HG02973 (cell line): ENCODE data around the gene TIMM9.
"Not testable (repeated sequence)": the region's sequence is repeated elsewhere in the genome, so short reads cannot be mapped to it uniquely, and the experiment has no call there.

Source experiments
- ATAC-seq: cut with Tn5 transposase; IDR thresholded peaks from one replicate; pipeline ENCODE4 v1.9.1; 2021; ENCODE audit warnings: moderate library complexity; ENCODE audit not compliant: unreplicated experiment

TIMM9 gene

DNA sequence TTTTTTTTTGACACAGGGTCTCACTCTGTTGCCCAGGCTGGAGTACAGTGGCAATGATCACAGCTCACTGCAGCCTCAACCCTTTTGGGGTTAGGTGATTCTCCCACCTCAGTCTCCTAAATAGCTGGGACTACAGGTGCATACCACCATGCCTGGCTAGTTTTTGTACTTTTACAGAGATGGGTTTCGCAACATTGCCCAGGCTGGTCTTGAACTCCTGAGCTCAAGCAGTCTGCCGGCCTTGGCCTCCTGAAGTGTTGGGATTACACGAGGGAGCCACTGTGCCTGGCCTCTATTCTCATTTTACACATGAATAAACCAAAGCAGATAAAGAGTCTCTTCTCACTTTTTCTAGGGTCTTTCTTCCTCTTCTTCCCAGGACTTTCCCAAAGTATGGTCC lies 28.4 kb downstream of the TIMM9 start:
- no peak for ATAC-seq

DNA sequence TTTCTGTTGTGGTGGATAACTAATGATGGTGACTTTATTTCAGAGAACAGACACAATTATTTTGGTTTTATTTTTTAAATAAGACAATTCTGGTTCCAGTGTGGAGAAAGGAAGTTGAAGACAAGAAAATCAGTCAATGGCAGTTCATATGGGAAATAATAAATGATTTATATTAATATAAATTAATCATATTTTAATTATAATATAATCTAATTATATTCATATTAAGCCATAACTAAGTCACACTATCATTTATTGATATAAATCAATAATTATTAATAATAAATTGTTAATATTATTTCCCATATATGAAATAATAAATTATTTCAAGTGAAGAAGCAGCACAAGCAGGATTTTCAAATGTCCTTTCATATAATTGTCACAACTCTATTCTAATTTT lies 28.8 kb downstream of the TIMM9 start:
- no peak for ATAC-seq

DNA sequence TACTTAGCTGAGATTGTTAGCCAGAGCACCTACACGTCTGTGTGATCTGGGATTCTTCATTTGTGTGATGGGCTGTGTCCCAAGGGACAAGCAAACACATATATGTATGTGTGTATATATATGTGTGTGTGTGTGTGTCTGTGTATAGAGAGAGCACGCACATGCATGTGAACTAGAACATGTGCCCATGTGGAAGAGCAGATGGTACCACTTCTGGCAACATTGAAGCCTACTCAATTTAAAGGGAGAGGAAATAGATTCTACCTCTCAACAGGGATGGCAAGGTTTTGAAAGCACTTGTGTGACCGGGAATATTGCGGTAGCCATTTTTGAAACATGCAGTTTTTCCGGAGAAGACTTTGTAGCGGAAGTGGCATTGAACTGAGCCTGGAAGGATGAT lies 30.2 kb downstream of the TIMM9 start:
- no peak for ATAC-seq

DNA sequence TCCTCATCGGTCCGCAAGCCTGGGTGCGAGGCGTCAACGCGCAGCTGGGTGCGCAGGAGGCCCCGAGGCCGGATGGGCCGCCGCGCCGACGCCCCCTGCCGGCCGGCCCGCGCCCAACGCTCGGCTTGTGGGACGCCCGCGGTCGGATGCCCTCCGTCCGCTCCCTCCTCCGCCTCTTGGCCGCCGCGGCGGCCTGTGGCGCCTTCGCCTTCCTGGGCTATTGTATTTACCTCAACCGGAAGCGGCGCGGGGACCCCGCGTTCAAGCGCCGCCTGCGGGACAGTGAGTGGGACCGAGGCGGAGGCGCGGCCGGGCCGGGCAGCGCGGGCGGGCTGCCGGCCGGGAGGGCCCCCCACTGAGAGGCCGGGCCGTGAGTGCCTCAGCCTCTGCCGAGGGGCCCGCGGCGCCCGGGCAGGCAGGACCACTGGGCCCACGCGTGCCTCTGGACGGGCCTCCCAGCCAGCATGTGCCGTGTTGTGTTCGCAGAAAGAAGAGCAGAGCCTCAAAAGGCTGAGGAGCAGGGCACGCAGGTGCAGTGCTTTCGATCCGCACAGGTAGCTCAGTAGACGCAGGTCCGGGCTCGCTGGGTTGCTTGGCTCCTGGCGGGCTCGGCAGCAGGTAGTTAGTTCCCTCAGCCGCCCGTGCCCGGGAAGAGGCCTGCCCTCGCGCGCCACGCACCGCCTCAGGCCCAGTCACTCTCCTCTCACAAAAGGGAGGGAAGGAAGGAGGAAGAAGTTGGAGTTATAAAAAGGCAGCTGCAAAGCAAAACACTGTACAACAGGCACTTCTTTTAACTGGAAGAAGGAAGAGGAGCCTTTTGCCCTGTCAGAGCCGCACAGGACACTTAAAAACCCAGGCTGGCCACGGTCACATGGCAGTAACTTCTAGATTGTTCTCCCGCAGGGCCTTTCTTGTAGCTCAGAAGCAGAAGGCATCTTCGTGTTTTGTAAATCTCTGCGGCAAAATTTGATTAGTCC lies 31.2 kb downstream of the TIMM9 start, which contains the start of gene TOMM20L:
Gene TOMM20L (plus strand): TSS at position 119 of the 977 bp plus-strand sequence. CDS start 28 bp downstream, at position 147.
- peak; percentile 91 for ATAC-seq

DNA sequence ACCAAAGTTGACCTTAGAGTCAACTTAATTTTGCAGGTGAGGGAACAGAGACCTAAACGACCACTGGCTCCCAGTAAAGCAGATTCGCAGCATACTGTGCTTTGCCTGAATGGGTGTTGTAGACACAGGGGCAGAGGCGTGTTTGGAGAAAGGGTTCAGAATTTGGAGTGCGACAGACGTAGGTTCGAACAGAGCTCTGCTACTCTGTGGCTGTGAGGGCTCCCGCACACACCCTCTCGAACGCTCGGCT lies 31.8 kb downstream of the TIMM9 start:
- no peak for ATAC-seq

DNA sequence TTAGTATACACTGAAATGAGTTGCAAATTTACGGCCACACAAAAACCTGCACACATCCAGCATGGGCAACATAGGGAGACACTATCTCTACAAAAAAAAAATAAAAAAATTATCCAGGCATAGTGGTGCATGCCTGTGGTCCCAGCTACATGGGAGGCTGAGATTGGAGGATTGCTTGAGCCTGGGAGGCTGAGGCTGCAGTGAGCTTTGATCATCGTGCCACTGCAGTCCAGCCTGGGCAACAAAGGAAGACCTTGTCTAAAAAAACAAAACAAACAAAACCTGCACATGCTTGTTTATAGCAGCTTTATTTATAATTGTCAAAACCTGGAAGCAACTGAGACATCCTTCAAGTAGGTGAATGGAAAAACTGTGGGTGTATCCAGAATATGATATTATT lies 36.5 kb downstream of the TIMM9 start:
- no peak for ATAC-seq

DNA sequence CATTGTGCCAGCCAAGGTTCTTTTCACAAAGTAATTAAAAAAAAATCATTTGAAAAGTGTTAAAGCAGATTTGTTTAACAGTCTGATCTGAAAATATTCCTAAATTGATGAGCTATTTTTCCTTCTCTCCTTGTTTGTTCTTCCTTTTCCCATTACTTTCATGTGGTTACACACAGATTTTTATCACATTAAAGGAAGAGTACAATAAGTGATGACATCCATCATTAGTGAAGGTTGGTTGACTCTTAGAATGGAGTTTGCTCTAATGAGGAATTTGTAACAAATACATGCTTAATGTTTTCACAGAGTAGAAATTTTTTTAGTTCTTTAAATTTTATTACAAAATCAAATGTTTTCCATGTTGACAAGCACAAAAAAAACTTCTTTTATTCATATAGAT lies 50.5 kb downstream of the TIMM9 start:
- ATAC-seq = no peak

DNA sequence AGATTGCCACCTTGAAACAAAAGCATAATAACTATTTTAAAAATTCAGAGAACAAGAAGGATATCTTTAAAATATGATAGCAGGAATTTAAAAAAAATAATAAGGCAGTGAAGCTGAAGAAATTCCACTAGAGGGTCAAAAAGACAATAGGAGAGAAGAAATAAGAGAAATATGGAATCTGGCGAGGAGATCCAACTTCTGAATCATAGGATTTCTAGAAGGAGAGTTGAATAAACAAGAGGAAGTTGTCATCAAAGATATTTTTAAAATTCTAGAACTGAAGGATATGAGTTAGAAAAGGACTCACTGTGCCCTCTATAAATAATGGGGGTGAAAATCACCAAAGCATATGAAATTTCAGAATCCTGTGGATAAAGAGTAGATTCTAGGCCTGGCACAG lies 58.4 kb downstream of the TIMM9 start:
- no peak for ATAC-seq

DNA sequence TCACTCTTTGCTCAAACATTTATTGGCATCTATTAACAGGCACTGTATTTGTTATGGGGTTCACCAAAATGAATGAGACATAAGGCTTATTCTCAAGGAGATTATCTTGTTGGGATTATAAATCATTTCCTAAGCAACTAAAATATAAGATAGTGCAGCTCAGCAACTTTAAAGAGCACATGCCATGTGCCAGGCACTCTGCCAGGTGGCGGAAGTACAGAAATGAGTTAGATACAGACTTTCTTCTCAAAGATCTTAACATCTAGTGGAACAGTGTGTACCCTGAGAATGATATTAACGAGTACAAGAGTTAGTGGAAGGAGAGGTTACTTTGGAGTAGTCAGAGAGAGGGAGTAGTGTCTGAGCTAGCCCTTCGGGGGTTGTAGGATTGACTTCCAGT lies 60.0 kb downstream of the TIMM9 start:
- no peak for ATAC-seq

DNA sequence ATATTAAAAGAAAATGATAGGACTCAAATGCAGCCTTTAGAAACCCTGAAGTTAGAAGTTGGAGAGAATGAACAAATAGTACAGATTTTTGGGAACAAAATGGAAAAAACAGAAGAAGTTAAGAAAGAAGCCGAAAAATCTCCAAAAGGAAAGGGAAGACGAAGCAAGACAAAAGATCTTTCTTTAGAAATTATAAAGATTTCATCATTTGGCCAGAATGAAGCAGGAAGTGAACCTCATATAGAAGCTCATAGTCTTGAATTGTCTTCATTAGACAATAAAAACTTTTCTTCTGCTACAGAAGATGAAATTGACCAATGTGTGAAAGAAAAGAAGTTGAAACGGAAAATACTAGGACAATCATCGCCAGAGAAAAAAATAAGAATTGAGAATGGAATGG lies 63.0 kb downstream of the TIMM9 start:
- ATAC-seq = no peak

DNA sequence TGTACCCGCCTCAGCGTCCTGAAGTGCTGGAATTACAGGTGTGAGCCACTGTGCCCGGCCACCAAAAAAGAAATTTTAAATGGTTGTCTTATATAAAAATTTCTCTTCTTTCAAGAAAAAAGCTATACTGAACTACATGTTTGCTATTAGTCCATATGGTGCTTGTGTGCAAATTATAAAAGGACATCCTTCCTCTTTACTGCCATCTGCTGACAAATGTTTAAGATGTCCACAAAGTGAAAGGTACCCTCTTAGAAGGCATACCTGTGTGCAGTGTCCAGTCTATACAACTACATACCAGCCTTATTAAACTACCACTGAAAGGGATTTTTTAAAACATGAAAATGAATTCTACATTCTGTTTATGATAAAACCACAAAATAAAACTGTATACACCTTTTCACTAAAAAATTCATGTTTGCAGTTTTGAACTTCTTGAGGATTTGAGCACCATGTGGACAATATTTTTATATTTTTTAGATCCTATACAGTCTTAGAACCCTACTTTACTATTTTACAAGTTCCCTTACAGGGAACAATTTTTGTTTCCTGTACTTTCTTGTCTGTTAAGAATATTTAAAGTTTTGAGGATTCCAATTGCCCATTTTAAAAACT lies 64.4 kb downstream of the TIMM9 start:
- no peak for ATAC-seq

DNA sequence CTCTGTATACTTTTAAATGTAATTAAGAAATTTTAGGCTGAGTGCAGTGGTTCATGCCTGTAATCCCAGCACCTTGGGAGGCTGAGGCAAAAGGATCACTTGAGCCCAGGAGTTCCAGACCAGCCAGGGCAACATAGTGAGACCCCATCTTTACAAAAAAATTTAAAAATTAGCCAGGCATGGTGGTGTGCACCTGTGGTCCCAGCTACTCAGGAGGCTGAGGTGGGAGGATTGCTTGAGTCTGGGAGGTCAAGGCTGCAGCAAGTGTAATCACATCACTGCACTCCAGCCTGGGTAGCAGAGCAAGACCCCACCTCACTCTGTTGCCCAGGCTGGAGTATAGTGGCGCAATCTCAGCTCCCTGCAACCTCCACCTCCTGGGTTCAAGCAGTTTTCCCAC lies 65.1 kb downstream of the TIMM9 start:
- not testable (repeated sequence) for ATAC-seq
